Karpas-422 (cell line): Measurements from ENCODE around the gene WDR36. TPM values are rescaled to one million over a fixed set of nuclear protein-coding genes. Genes with fewer than 3 reads are reported as not detected.

ENCODE experiments used
- DNase-seq: peaks from one replicate; pipeline ENCODE4 v3.0.0-alpha.2; 2015
- H2AFZ ChIP-seq: fragments of 200-600 bp; sonication (generic); 2 replicates; pipeline ENCODE4 v1.6.1; 2014; ENCODE audit warnings: antibody characterized with exemption, low read length, mixed read lengths
- H3K27ac ChIP-seq: fragments of 200-600 bp; sonication (generic); 2 replicates; pipeline ENCODE4 v1.5.1; 2014; ENCODE audit warnings: mild to moderate bottlenecking, low read length, moderate library complexity
- H3K27me3 ChIP-seq: fragments of 200-600 bp; sonication (generic); 2 replicates; pipeline ENCODE4 v1.6.1; 2014; ENCODE audit warnings: low read length, mixed read lengths
- H3K36me3 ChIP-seq: fragments of 200-600 bp; sonication (generic); 2 replicates; pipeline ENCODE4 v1.6.1; 2014; ENCODE audit warnings: low read length, mixed read lengths; ENCODE audit not compliant: insufficient read depth
- H3K4me1 ChIP-seq: fragments of 200-600 bp; sonication (generic); 2 replicates; pipeline ENCODE4 v1.6.1; 2014; ENCODE audit warnings: mild to moderate bottlenecking, low read length, mixed read lengths
- H3K4me2 ChIP-seq: fragments of 200-600 bp; sonication (generic); 2 replicates; pipeline ENCODE4 v1.6.1; 2014; ENCODE audit warnings: low read length, low read depth, mild to moderate bottlenecking; ENCODE audit not compliant: poor library complexity, severe bottlenecking
- H3K4me3 ChIP-seq: fragments of 200-600 bp; sonication (generic); 2 replicates; pipeline ENCODE4 v1.5.1; 2014; ENCODE audit warnings: mild to moderate bottlenecking, antibody characterized with exemption, low read length, mixed read lengths
- H3K79me2 ChIP-seq: fragments of 200-600 bp; sonication (generic); 2 replicates; pipeline ENCODE4 v1.6.1; 2014; ENCODE audit warnings: mild to moderate bottlenecking, low read length, mixed read lengths
- H3K9ac ChIP-seq: fragments of 200-600 bp; sonication (generic); 2 replicates; pipeline ENCODE4 v1.6.0; 2014; ENCODE audit warnings: low read length
- H3K9me2 ChIP-seq: fragments of 200-600 bp; sonication (generic), shearing (Covaris generic); replicated peaks from 2 replicates; pipeline ENCODE4 v1.6.0; 2014; ENCODE audit warnings: mild to moderate bottlenecking, low read length, moderate library complexity; ENCODE audit not compliant: insufficient read depth
- H3K9me3 ChIP-seq: fragments of 300-700, 200-600 bp; sonication (generic); 2 replicates; pipeline ENCODE4 v1.6.1; 2014; ENCODE audit warnings: low read length, mixed read lengths
- H4K20me1 ChIP-seq: fragments of 200-600 bp; sonication (generic); 2 replicates; pipeline ENCODE4 v1.6.1; 2014; ENCODE audit warnings: mild to moderate bottlenecking, antibody characterized with exemption, low read length, low read depth; ENCODE audit not compliant: insufficient read depth
- total RNA-seq: library from RNA; depleted of rRNA; stranded (reverse); fragments of >200 nt; shearing (Covaris generic); gene quantifications from 2 replicates; pipeline ENCODE4 v1.2.3, GENCODE V29; 2014; ENCODE audit warnings: low replicate concordance

Gene WDR36
- total RNA-seq, 1 experiment from 2014 or later: 73.5 TPM

GRCh38 chr5:111163000-111163399 is 70.9 kb downstream of the WDR36 start:
- Histone ChIP-seq H3K79me2 (no peaks in the 10 kb centered on the region), H4K20me1 (no peaks in the 10 kb centered on the region), H3K36me3 (no peaks in the 10 kb centered on the region), H3K9me2 (no peaks in the 10 kb centered on the region), H3K27me3 (no peaks in the 10 kb centered on the region), H3K4me3 (no peak overlapping the region), H3K9ac (no peak overlapping the region), H3K4me2 (no peak overlapping the region), H2AFZ (no peak overlapping the region), H3K4me1 (no peaks in the 10 kb centered on the region), H3K27ac (no peak overlapping the region), H3K9me3 (no peaks in the 10 kb centered on the region)
- no peak for DNase-seq

- Histone ChIP-seq H3K36me3 (no peaks in the 10 kb centered on the region), H4K20me1 (no peaks in the 10 kb centered on the region), H2AFZ (no peak overlapping the region), H3K4me2 (no peak overlapping the region), H3K27me3 (no peaks in the 10 kb centered on the region), H3K27ac (no peak overlapping the region), H3K4me3 (no peak overlapping the region), H3K9me3 (no peaks in the 10 kb centered on the region), H3K79me2 (no peaks in the 10 kb centered on the region), H3K9ac (no peak overlapping the region), H3K9me2 (no peaks in the 10 kb centered on the region), H3K4me1 (no peaks in the 10 kb centered on the region)
- no peak for DNase-seq
These were observed 72.9 kb downstream of the WDR36 start for GRCh38 chr5:111165058-111165457.

- no peak overlapping the region for H2AFZ ChIP-seq
- H3K9ac ChIP-seq: no peak overlapping the region
- no peaks in the 10 kb centered on the region for H3K9me3 ChIP-seq
- H3K27me3 ChIP-seq: no peaks in the 10 kb centered on the region
- no peak overlapping the region for H3K4me2 ChIP-seq
- H3K36me3 ChIP-seq: no peaks in the 10 kb centered on the region
- H3K4me1 ChIP-seq: peaks cover 15% of the 10 kb centered on the region
- no peak overlapping the region for H3K4me3 ChIP-seq
- no peak for DNase-seq
- no peaks in the 10 kb centered on the region for H3K9me2 ChIP-seq
- no peaks in the 10 kb centered on the region for H4K20me1 ChIP-seq
- no peak overlapping the region for H3K27ac ChIP-seq
- H3K79me2 ChIP-seq: no peaks in the 10 kb centered on the region
These were observed 75.4 kb downstream of the WDR36 start for GRCh38 chr5:111167551-111167950.

- Histone ChIP-seq H3K4me1 (peaks cover 22% of the 10 kb centered on the region), H3K79me2 (no peaks in the 10 kb centered on the region), H3K9me3 (no peaks in the 10 kb centered on the region), H3K36me3 (no peaks in the 10 kb centered on the region), H3K27ac (no peak overlapping the region), H2AFZ (no peak overlapping the region), H3K9ac (no peak overlapping the region), H3K4me2 (no peak overlapping the region), H4K20me1 (no peaks in the 10 kb centered on the region), H3K27me3 (no peaks in the 10 kb centered on the region), H3K4me3 (no peak overlapping the region), H3K9me2 (no peaks in the 10 kb centered on the region)
- DNase-seq: no peak
These were observed 76.5 kb downstream of the WDR36 start for GRCh38 chr5:111168608-111169007.

- Histone ChIP-seq H3K4me3 (no peak overlapping the region), H3K27ac (no peak overlapping the region), H3K79me2 (no peaks in the 10 kb centered on the region), H3K36me3 (no peaks in the 10 kb centered on the region), H3K27me3 (no peaks in the 10 kb centered on the region), H2AFZ (no peak overlapping the region), H3K9me2 (no peaks in the 10 kb centered on the region), H3K9me3 (no peaks in the 10 kb centered on the region), H3K4me1 (peaks cover 22% of the 10 kb centered on the region), H3K9ac (no peak overlapping the region), H3K4me2 (no peak overlapping the region), H4K20me1 (no peaks in the 10 kb centered on the region)
- peak; percentile 41 for DNase-seq
These were observed 77.1 kb downstream of the WDR36 start for GRCh38 chr5:111169269-111169668.

- H3K36me3 ChIP-seq: no peaks in the 10 kb centered on the region
- H3K4me3 ChIP-seq: no peak overlapping the region
- H2AFZ ChIP-seq: no peak overlapping the region
- no peaks in the 10 kb centered on the region for H3K79me2 ChIP-seq
- H3K9me3 ChIP-seq: no peaks in the 10 kb centered on the region
- no peak overlapping the region for H3K4me2 ChIP-seq
- H3K27me3 ChIP-seq: no peaks in the 10 kb centered on the region
- no peaks in the 10 kb centered on the region for H3K9me2 ChIP-seq
- H3K27ac ChIP-seq: no peak overlapping the region
- peaks cover 22% of the 10 kb centered on the region for H3K4me1 ChIP-seq
- DNase-seq: no peak
- no peaks in the 10 kb centered on the region for H4K20me1 ChIP-seq
- no peak overlapping the region for H3K9ac ChIP-seq
These were observed 78.1 kb downstream of the WDR36 start for GRCh38 chr5:111170279-111170678.

- no peak for DNase-seq
- H3K4me3 ChIP-seq: no peak overlapping the region
- no peaks in the 10 kb centered on the region for H3K79me2 ChIP-seq
- no peaks in the 10 kb centered on the region for H3K36me3 ChIP-seq
- H3K4me1 ChIP-seq: peaks cover 22% of the 10 kb centered on the region
- no peak overlapping the region for H2AFZ ChIP-seq
- no peaks in the 10 kb centered on the region for H3K27me3 ChIP-seq
- no peak overlapping the region for H3K27ac ChIP-seq
- H3K9me2 ChIP-seq: no peaks in the 10 kb centered on the region
- H3K9ac ChIP-seq: no peak overlapping the region
- H3K9me3 ChIP-seq: no peaks in the 10 kb centered on the region
- no peaks in the 10 kb centered on the region for H4K20me1 ChIP-seq
- H3K4me2 ChIP-seq: no peak overlapping the region
These were observed 80.4 kb downstream of the WDR36 start for GRCh38 chr5:111172504-111172903.

GRCh38 chr5:111173476-111173875 is 81.3 kb downstream of the WDR36 start:
- no peaks in the 10 kb centered on the region for H4K20me1 ChIP-seq

More at GRCh38 chr5:111173476-111173875, 81.3 kb downstream of the WDR36 start:
- H3K9me3 ChIP-seq: no peaks in the 10 kb centered on the region
- no peak overlapping the region for H3K27ac ChIP-seq
- no peak overlapping the region for H2AFZ ChIP-seq
- peaks cover 22% of the 10 kb centered on the region for H3K4me1 ChIP-seq
- no peaks in the 10 kb centered on the region for H3K9me2 ChIP-seq
- no peak for DNase-seq
- no peak overlapping the region for H3K9ac ChIP-seq
- H3K79me2 ChIP-seq: no peaks in the 10 kb centered on the region
- H3K4me2 ChIP-seq: no peak overlapping the region
- no peaks in the 10 kb centered on the region for H3K27me3 ChIP-seq
- H3K36me3 ChIP-seq: no peaks in the 10 kb centered on the region
- no peak overlapping the region for H3K4me3 ChIP-seq
